Psoas muscle (tissue), 8 donors: Measurements from ENCODE around the gene EIF4A3. TPM values are rescaled to one million over a fixed set of nuclear protein-coding genes. Genes with fewer than 3 reads are reported as not detected.

Experiments used
- ATAC-seq, 4 donors: fragments of 200-7000 bp; cut with Tn5 transposase; one replicate each; pipeline ENCODE4 v1.9.1; 2020; ENCODE audit warnings: moderate library complexity in 3 of 4, mild to moderate bottlenecking in 2 of 4
- DNase-seq, 2 donors: peaks; one replicate each; pipeline ENCODE4 v3.0.0-alpha.2; 2020
- H3K27ac ChIP-seq: fragments of 200-600 bp; one replicate; pipeline ENCODE4 v1.8.0; 2022
- H3K27me3 ChIP-seq, 3 donors: fragments of 200-600 bp in 1 of 3; one replicate each; pipeline versions ENCODE4 v1.6.1 to v1.8.0; 2013 to 2022; ENCODE audit warnings: low read length in 2 of 3, mild to moderate bottlenecking in 2 of 3, moderate library complexity in 1 of 3; ENCODE audit not compliant: insufficient read depth in 3 of 3
- H3K36me3 ChIP-seq, 2 donors: fragments of 200-600 bp in 1 of 2; one replicate each; pipeline versions ENCODE4 v1.6.1 to v1.8.0; 2013 to 2022; ENCODE audit warnings: low read depth in 1 of 2, mild to moderate bottlenecking in 1 of 2, moderate library complexity in 1 of 2; ENCODE audit not compliant: insufficient read depth in 1 of 2
- H3K4me1 ChIP-seq: fragments of 200-600 bp; one replicate; pipeline ENCODE4 v1.8.0; 2022
- H3K4me3 ChIP-seq: fragments of 200-600 bp; one replicate; pipeline ENCODE4 v1.8.0; 2022; ENCODE audit warnings: mild to moderate bottlenecking
- H3K9me3 ChIP-seq: fragments of 200-600 bp; one replicate; pipeline ENCODE4 v1.8.0; 2022
- CTCF ChIP-seq: fragments of 200-600 bp; IDR thresholded peaks from one replicate; pipeline ENCODE4 v1.8.0; 2022; ENCODE audit warnings: antibody characterized with exemption
- WGBS, 3 donors: extraction: QIAGEN DNeasy Blood & Tissue Kit; methylation state at CpG; one replicate each; pipeline versions ENCODE4 v1.1.6 to v1.1.7; 2013; 5-methylcytosine and 5-hydroxymethylcytosine counted together
- intact Hi-C, 2 donors: fragments of 100-400 bp; cut with DNase I; formaldehyde crosslinking; loops; one replicate each; pipeline versions ENCODE4 v1.11.0 to v1.14.2; 2022
- polyA plus RNA-seq, 3 donors: library from polyadenylated mRNA; stranded (reverse); fragments of 200-250 nt; gene quantifications; one replicate each; pipeline ENCODE4 v1.2.3, GENCODE V29; 2013
- total RNA-seq, 4 donors: library from RNA; stranded (reverse); fragmentation: NEBNext Ultra II Directional in 2 of 4; extraction: Animal tissue kit (Norgen Biotek cat#: 25700) in 2 of 4; gene quantifications; one replicate each; pipeline versions ENCODE4 v1.2.1 to v1.2.4, GENCODE V29; 2021 to 2023
- donor health status: healthy with polysubstance abuse.
- donor health status: DM: no; HTN: no; CAD: no; lungs with moderate emphysema.
- donor health status: Bipolar disorder and iron deficiency.
- donor health status: healthy.
- donor health status: DM: yes; HTN: yes; CAD: no.
- donor health status: DM: no; HTN: no; CAD: no.
- donor health status: DM: no; HTN: no; CAD: no.
- donor health status: DM: yes; HTN: yes; CAD: no.

EIF4A3 gene
- total and polyA plus RNA-seq, 7 donors, result 26.7 to 77.0 (median 36.0) TPM

GRCh38 chr17:80183581-80184422 is 36.9 kb upstream of the EIF4A3 start:
- 74 to 82% (median 74%) methylated on average over 25 to 26 of the region's 26 CpGs for WGBS, 3 donors
- intact Hi-C loops, result no loop called here
- no peak for TF ChIP-seq CTCF

GRCh38 chr17:80182845-80183223 is 35.9 kb upstream of the EIF4A3 start:
- H3K27ac ChIP-seq, result no peak overlapping the region
- intact Hi-C loops, result no loop called here
- H3K27me3 ChIP-seq, result peaks cover 0 to 14% (median 1%) of the 10 kb centered on the region in 3 donors
- DNase-seq (no peak), ATAC-seq (no peak)
- no peak overlapping the region for H3K4me3 ChIP-seq
- no peak for TF ChIP-seq CTCF
- peaks cover under 1% of the 10 kb centered on the region for H3K4me1 ChIP-seq
- no peaks in the 10 kb centered on the region for H3K9me3 ChIP-seq
- no peaks in the 10 kb centered on the region for H3K36me3 ChIP-seq
- 87 to 90% (median 89%) methylated on average over 12 of the region's 12 CpGs for WGBS, 3 donors

More at GRCh38 chr17:80183581-80184422, 36.9 kb upstream of the EIF4A3 start:
- ATAC-seq, result no peak
- Histone ChIP-seq H3K27me3 (peaks cover 0 to 20% (median 1%) of the 10 kb centered on the region in 3 donors), H3K9me3 (no peaks in the 10 kb centered on the region), H3K27ac (no peak overlapping the region), H3K4me3 (no peak overlapping the region), H3K36me3 (no peaks in the 10 kb centered on the region), H3K4me1 (peaks cover 3% of the 10 kb centered on the region)
- no peak for DNase-seq

- TF ChIP-seq CTCF, result no peak
- no peak for DNase-seq
Measured at GRCh38 chr17:80182118-80182844, 35.4 kb upstream of the EIF4A3 start.

GRCh38 chr17:80181431-80181830 is 34.5 kb upstream of the EIF4A3 start:
- intact Hi-C loops, result no loop called here
- ATAC-seq, result peak in 1 of 4 donors; percentile 10

More at GRCh38 chr17:80182118-80182844, 35.4 kb upstream of the EIF4A3 start:
- no peaks in the 10 kb centered on the region for H3K4me1 ChIP-seq
- H3K9me3 ChIP-seq, result no peaks in the 10 kb centered on the region
- 87 to 92% (median 88%) methylated on average over 30 of the region's 30 CpGs for WGBS, 3 donors
- no peaks in the 10 kb centered on the region for H3K36me3 ChIP-seq
- no peak overlapping the region for H3K27ac ChIP-seq
- peaks cover 0 to 10% (median 1%) of the 10 kb centered on the region in 3 donors for H3K27me3 ChIP-seq
- intact Hi-C loops, result no loop called here
- no peak for ATAC-seq
- H3K4me3 ChIP-seq, result no peak overlapping the region

More at GRCh38 chr17:80181431-80181830, 34.5 kb upstream of the EIF4A3 start:
- H3K9me3 ChIP-seq, result no peaks in the 10 kb centered on the region
- WGBS, 3 donors, result 90% methylated on average over 17 of the region's 17 CpGs
- peaks cover 0 to 3% (median 1%) of the 10 kb centered on the region in 3 donors for H3K27me3 ChIP-seq
- no peak overlapping the region for H3K27ac ChIP-seq
- no peaks in the 10 kb centered on the region for H3K36me3 ChIP-seq
- no peak for DNase-seq
- TF ChIP-seq CTCF, result no peak
- H3K4me3 ChIP-seq, result no peak overlapping the region
- H3K4me1 ChIP-seq, result no peaks in the 10 kb centered on the region
